Fibroblast of lung (primary cell): ENCODE results near the gene UBE4B.

ENCODE experiments used
- EZH2 ChIP-seq: IDR thresholded peaks from 2 replicates; pipeline ENCODE4 v1.5.1; 2012; ENCODE audit warnings: low read length, control low read depth, mild to moderate bottlenecking; ENCODE audit errors: missing control alignments
- TF ChIP-seq, protein P1 (sequence below), 2 donors: IDR thresholded peaks in 1 of 2; conservative IDR thresholded peaks in 1 of 2; 1 replicate in 1 of 2; 2 replicates in 1 of 2; pipeline ENCODE4 v1.5.1; 2011 to 2012; ENCODE audit warnings: low read length in 2 of 2, control low read depth in 1 of 2, inconsistent platforms in 1 of 2, low read depth in 1 of 2, mild to moderate bottlenecking in 1 of 2

DNA sequence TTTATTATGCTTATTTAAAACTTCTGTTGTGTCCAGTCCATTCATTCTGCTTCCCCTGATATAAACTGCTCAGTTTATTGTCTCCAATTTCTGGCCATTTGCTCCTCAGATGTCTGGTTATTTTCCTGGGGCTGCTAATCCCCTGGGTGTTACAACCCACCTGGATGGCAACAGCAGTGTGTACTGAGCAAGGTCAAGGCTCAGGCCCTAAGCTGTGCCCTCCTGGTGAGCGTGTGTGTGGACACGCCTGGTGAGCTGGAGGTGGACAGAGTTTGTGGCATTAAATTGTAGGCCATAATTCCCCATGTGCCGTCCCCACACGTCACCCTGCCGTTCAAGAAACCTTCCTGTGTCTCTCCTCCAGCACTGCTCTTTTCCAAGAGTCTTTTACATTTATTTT is 159.5 kb downstream of the UBE4B start:
- TF ChIP-seq, protein P1, sequence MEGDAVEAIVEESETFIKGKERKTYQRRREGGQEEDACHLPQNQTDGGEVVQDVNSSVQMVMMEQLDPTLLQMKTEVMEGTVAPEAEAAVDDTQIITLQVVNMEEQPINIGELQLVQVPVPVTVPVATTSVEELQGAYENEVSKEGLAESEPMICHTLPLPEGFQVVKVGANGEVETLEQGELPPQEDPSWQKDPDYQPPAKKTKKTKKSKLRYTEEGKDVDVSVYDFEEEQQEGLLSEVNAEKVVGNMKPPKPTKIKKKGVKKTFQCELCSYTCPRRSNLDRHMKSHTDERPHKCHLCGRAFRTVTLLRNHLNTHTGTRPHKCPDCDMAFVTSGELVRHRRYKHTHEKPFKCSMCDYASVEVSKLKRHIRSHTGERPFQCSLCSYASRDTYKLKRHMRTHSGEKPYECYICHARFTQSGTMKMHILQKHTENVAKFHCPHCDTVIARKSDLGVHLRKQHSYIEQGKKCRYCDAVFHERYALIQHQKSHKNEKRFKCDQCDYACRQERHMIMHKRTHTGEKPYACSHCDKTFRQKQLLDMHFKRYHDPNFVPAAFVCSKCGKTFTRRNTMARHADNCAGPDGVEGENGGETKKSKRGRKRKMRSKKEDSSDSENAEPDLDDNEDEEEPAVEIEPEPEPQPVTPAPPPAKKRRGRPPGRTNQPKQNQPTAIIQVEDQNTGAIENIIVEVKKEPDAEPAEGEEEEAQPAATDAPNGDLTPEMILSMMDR (conservative IDR thresholded peaks at IDR 0.05 in 1 of 2, IDR thresholded peaks at IDR 0.05 in 1 of 2; ENCODE audit: low read depth in 1 of 2, low read length in 2 of 2) = no peak
- no peak for TF ChIP-seq EZH2
